Stimulated activated CD8-positive, alpha-beta memory T cell treated with anti-CD3 and anti-CD28 coated beads, Interleukin-12 subunit alpha, Interleukin-12 subunit beta, amount 100 ng/mL, for 4 hours (primary cell): ENCODE results near the gene MLPH.
A peak's percentile ranks its signal among the peaks of the same experiment; 100 is the strongest.
"Not testable (repeated sequence)": the region's sequence is repeated elsewhere in the genome, so short reads cannot be mapped to it uniquely, and the experiment has no call there.

ENCODE experiments used
- DNase-seq: peaks from one replicate; pipeline ENCODE4 v3.0.0-alpha.2; 2020; ENCODE audit warnings: low read depth

Gene MLPH

GRCh38 chr2:237458519-237458918 lies 28.5 kb upstream of the MLPH start:
- DNase-seq, result no peak

DNA sequence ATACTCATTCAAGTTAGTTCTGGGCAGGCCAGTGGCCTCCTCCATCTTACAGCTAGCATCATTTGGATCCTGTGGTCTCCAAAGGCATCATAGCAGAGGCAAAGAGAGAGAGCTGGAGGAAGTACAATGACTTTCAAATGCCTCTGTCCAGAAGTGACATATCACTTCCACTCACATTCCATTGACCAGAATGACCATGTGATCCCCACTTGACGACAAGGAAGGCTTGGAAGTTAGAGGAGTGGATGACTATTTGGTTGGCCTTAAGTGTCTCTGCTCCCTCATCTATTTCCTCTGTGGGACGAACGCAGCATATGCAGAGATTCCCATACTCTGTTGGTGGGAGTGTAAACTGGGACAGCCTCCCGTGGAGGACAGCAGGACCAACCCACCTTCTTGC lies 27.8 kb upstream of the MLPH start:
- no peak for DNase-seq

GRCh38 chr2:237459741-237460174 lies 27.3 kb upstream of the MLPH start:
- no peak for DNase-seq

GRCh38 chr2:237464757-237465391 lies 22.2 kb upstream of the MLPH start:
- no peak for DNase-seq

DNA sequence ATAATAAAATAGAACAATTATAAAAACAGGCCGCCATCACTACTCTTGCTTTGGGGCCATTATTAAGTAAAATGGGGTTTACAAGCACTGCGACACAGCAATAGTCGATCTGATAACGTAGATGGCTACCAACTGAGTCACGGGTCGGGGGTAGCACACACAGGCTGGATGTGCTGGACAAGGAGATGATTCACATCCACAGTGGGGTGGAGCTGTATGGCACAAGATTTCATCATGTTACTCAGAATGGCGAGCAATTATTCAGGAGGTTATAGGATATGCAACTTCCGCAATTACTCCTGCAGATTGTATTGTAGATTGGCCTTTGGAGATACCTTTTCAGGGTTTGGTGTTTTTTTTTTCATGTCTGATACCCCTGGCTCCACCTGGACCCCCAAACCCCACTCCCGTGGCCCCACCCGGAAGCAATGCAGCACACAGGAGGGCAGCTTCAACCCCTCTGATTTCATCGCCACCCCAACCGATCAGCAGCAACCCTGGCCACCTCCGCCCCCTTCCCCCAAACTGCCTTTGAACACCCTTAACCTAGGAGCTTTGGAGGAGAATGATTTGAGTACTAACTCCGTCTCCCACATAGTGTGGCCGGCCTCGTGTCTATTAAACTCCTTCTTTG lies 21.4 kb upstream of the MLPH start:
- DNase-seq, result no peak

- DNase-seq, result no peak
These were observed 20.8 kb upstream of the MLPH start for GRCh38 chr2:237466211-237466610.

DNA sequence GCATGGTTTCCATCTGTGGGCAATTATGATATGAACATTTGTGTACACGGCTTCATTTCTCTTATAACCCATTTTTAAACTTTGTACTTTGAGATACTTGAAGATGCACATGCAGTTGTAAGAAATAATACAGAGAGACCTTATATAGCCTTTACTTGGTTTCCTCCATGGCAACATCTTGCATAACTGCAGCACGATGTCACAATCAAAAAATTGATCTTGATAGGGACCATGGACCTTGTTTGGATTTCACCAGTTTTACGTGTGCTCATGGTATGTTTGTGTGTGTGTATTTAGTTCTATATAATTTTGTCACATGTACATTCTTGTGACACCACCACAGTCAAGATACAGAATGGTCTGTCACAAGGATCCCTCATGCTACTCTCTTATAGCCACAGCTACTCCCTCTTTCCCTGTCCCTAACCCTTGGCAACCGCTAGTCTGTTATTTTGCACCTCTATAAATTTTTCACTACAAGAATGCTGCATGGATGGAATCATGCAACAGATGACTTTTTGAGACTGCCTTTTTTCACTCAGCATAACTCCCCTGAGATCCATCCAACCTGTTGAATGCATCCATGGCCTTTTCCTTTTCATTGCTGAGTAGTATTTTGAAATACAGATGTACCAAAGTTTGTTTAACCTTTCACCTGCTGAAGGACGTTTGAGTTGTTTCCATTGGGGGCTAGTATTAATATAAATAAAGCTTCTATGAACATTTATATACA lies 19.4 kb upstream of the MLPH start:
- DNase-seq, result no peak

DNA sequence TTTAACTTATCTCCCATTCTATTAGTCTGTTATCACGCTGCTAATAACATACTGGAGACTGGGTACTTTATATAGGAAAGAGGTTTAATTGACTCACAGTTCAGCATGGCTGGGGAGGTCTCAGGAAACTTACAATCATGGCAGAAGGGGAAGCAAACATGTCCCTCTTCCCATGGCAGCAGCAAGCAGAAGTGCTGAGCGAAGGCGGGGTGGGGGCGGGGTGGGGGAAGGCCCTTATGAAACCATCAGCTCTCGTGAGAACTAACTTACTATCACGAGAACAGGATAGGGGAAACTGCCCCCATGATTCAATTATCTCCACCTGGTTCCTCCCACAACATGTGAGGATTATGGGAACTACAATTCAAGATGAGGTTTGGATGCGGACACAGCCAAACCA lies 17.6 kb upstream of the MLPH start:
- DNase-seq, result not testable (repeated sequence)

DNA sequence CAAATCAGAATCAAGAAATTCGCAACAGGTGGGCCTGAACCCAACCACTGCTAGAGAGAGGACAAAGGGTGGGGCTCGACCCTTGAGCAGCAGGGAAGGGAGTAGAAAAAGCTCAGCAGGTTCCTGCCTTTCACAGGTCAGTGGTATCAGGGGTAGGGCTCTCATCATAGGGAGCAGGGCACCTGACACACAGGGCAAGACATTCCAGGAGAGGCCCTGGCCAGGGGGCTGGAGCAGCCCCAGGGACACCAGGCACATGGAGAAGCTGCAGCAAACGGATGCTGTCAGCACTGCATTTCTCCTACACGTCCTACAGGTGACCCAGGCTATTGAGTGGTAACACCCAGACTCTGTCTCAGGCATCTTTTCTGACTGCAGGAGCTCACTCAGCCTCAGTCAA lies 17.2 kb upstream of the MLPH start:
- no peak for DNase-seq

- DNase-seq, result no peak
These were observed 16.1 kb upstream of the MLPH start for GRCh38 chr2:237470914-237471313.

GRCh38 chr2:237471438-237472186 lies 15.4 kb upstream of the MLPH start:
- DNase-seq, result no peak

DNA sequence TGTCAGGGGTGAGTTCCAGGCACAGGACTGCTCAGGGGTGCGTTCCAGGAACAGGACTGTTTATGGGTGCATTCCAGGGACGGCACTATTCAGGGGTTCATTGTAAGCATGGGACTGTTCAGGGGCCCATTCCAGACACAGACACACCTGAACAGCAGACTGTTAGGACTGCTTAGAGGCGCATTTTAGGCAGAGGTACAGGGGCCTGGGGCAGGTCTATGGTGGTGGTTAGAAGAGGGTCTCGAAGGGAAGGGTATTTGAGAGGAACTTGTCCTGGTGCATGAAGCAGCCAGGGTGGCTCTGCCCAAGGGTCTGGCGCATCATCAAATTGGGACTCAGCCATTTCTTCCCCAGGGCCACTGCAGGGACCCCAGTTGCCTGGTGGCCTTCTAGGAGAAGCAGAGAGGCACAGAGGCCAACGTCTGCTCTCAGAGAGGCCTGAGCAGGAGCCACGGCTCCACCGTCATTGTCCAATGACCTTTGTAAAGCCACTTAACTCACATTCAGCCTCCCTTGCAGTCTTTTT lies 14.8 kb upstream of the MLPH start:
- DNase-seq, result no peak

- DNase-seq, result no peak
These were observed 13.9 kb upstream of the MLPH start for GRCh38 chr2:237472909-237473877.

DNA sequence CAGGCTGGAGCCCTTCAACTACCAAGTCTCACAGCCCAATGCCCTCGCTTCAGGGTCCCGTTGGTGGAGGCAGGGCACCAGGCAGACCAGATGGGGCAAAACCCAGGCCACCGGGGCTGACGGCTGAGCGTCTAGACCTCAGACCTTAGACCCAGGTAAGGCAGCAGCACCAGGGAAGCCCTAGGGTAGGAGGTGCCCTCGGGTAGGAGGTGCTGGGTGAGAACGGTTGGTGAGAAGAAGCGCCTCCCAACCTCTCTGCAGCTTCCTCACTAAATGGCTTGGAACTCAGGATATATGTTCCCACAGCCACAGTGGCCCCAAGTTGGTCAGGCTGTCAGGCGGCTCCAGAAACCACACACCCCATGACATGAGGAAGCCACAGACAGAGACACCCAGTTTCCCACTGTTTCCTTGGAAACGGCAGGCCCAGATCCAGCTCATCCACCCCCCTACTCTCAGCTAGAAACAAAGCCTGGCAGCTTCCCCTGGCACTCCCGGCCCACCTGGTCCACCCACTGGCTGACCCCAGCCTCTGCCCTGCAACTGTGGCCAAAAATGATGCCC lies 13.1 kb upstream of the MLPH start:
- DNase-seq, result no peak

GRCh38 chr2:237474442-237474911 lies 12.6 kb upstream of the MLPH start:
- DNase-seq, result no peak

DNA sequence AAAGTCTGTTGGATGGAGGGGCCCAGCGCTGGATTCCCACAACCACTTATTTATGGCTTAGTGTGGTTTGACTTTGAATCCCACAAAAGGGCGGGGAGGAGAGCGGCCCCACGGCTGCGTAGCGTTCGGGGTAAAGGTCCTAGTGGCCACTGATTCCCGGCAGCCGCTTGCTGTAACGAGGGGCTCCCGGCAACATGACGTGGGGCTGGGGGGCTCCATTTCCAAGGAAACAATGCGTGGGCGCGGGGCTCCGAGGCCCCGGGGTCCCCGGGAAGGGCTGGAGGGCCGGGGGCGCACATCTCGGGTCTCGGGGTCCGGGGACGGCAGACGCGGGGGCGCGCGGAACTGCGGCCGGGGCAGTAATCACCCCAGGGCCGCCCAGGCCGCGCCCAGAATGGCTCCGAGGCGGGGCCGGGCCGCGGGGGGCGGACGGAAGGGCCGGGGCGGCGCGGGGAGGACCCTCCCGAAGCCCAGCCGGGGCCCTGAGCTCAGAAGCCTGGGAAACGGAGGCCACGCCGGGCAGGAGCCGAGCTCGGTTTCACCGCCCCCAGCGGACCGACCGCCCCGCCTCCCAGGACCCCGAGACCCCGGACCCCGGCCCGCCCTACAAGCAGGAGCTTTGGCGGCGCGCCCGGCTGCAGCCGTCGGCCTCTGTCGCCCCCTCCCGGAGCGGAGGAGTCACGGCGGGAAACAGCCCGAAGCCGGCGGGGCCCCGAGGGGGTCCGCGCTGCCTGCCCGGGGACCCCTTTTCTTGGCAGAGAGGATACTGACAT lies 11.9 kb upstream of the MLPH start:
- peak; percentile 67 for DNase-seq

GRCh38 chr2:237475704-237476141 lies 11.3 kb upstream of the MLPH start:
- peak; percentile 26 for DNase-seq

- no peak for DNase-seq
These were observed 9.0 kb upstream of the MLPH start for GRCh38 chr2:237478095-237478494.

DNA sequence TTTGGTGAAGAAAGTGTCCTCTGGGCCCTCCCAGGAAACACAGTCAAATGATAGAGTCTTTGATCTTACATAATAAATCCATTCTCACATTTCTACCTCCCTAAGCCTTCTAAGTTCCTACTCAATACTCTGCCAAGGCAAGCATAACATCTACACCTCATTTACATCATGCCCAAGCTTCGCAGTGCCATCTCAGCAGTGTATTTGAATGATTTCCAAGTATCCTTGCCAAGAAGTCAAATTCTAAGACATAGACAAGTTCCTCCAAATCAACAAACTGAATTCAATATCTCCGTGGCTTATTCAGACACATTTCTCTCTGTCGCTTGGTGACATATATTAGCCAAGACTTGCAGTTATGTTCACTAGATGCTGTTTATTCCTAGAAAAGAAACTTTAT lies 8.1 kb upstream of the MLPH start:
- DNase-seq, result no peak

GRCh38 chr2:237479747-237480146 lies 7.3 kb upstream of the MLPH start:
- DNase-seq, result no peak
